PC-3 (cell line): ENCODE measurements around the gene AARS2. TPM values are rescaled to one million over a fixed set of nuclear protein-coding genes. Genes with fewer than 3 reads are reported as not detected.

Experiments used
- ATAC-seq: fragments of 200-7000 bp; cut with Tn5 transposase; 2 replicates; pipeline ENCODE4 v1.9.1; 2020; ENCODE audit warnings: mild to moderate bottlenecking, moderate library complexity
- BruUV-seq: library from RNA; stranded (reverse); fragments of 400-500 nt; replicated peaks from 2 replicates; lab custom pipeline; 2021; lab: Mats Ljungman, UMichigan
- CTCF ChIA-PET: fragments of 300-600 bp; sonication (Branson Sonifier 250); formaldehyde crosslinking; loops from one replicate; lab custom pipeline; 2022; ENCODE audit warnings: antibody characterized with exemption; lab: Charles Lee
- POLR2A ChIA-PET: fragments of 300-600 bp; sonication (Branson Sonifier 250); formaldehyde crosslinking; loops from one replicate; lab custom pipeline; 2022; ENCODE audit warnings: antibody characterized with exemption; ENCODE audit not compliant: unreplicated experiment; lab: Charles Lee
- DNase-seq: peaks from one replicate; pipeline ENCODE4 v3.0.0-alpha.2; 2015
- H2AFZ ChIP-seq: fragments of 300-600 bp; sonication (generic); 2 replicates; pipeline ENCODE4 v1.6.0; 2016; ENCODE audit warnings: antibody characterized with exemption, low read length
- H3F3A ChIP-seq: fragments of 300-600 bp; sonication (generic); one replicate; pipeline ENCODE4 v1.6.0; 2017; ENCODE audit warnings: antibody characterized with exemption, low read length, control low read depth, mild to moderate bottlenecking; ENCODE audit not compliant: unreplicated experiment
- H3K27ac ChIP-seq: fragments of 300-600 bp; sonication (generic); 2 replicates; pipeline ENCODE4 v1.5.1; 2016; ENCODE audit warnings: mild to moderate bottlenecking, low read length
- H3K27me3 ChIP-seq: fragments of 300-600 bp; sonication (generic); 2 replicates; pipeline ENCODE4 v1.6.1; 2016; ENCODE audit warnings: low read length, mixed read lengths
- H3K36me3 ChIP-seq: fragments of 300-600 bp; sonication (generic); 2 replicates; pipeline ENCODE4 v1.6.1; 2016; ENCODE audit warnings: low read depth, mixed run types, low read length, mixed read lengths
- H3K4me1 ChIP-seq: fragments of 300-600 bp; sonication (generic); 2 replicates; pipeline ENCODE4 v1.5.1; 2016; ENCODE audit warnings: low read length; ENCODE audit not compliant: insufficient read depth
- H3K4me2 ChIP-seq: fragments of 300-600 bp; sonication (generic); 2 replicates; pipeline ENCODE4 v1.6.0; 2016; ENCODE audit warnings: low read length
- H3K4me3 ChIP-seq: fragments of 300-600 bp; sonication (generic); 2 replicates; pipeline ENCODE4 v1.5.1; 2016; ENCODE audit warnings: mild to moderate bottlenecking, low read length, mixed read lengths
- H3K79me2 ChIP-seq: fragments of 300-600 bp; sonication (generic); 2 replicates; pipeline ENCODE4 v1.6.1; 2017; ENCODE audit warnings: low read length, mixed read lengths
- H3K9ac ChIP-seq: fragments of 300-600 bp; sonication (generic); 2 replicates; pipeline ENCODE4 v1.6.0; 2016; ENCODE audit warnings: mild to moderate bottlenecking, low read length
- H3K9me2 ChIP-seq: fragments of 300-600 bp; sonication (generic); replicated peaks from 2 replicates; pipeline ENCODE4 v1.6.1; 2016; ENCODE audit warnings: mixed run types, low read length, mixed read lengths
- H3K9me3 ChIP-seq: fragments of 300-600 bp; sonication (generic); 2 replicates; pipeline ENCODE4 v1.6.1; 2016; ENCODE audit warnings: low read length, mixed read lengths
- H4K20me1 ChIP-seq: fragments of 300-600 bp; sonication (generic); 2 replicates; pipeline ENCODE4 v1.6.1; 2016; ENCODE audit warnings: low read length, mixed read lengths
- CTCF ChIP-seq: fragments of 300-600 bp; sonication (generic); conservative IDR thresholded peaks from 2 replicates; pipeline ENCODE4 v1.5.1; 2017; ENCODE audit warnings: antibody characterized with exemption, low read depth, mild to moderate bottlenecking, low read length
- EZH2 ChIP-seq: fragments of 300-600 bp; sonication (generic); IDR thresholded peaks from one replicate; pipeline ENCODE4 v1.6.1; 2017; ENCODE audit warnings: antibody characterized with exemption, mild to moderate bottlenecking, low read length; ENCODE audit not compliant: unreplicated experiment
- EZH2phosphoT487 ChIP-seq: fragments of 300-600 bp; sonication (generic); IDR thresholded peaks from 2 replicates; pipeline ENCODE4 v1.6.1; 2018; ENCODE audit warnings: mild to moderate bottlenecking, antibody characterized with exemption, low read length, borderline replicate concordance
- intact Hi-C: fragments of 100-400 bp; cut with micrococcal nuclease; formaldehyde crosslinking; loops from 2 replicates; pipeline ENCODE4 v1.9.0; 2023
- total RNA-seq: library from RNA; depleted of rRNA; stranded (reverse); fragments of >200 nt; gene quantifications from 2 replicates; pipeline ENCODE4 v1.2.3, GENCODE V29; 2014

AARS2 gene
- total RNA-seq, 1 experiment from 2014 or later: 26.2 TPM

DNA sequence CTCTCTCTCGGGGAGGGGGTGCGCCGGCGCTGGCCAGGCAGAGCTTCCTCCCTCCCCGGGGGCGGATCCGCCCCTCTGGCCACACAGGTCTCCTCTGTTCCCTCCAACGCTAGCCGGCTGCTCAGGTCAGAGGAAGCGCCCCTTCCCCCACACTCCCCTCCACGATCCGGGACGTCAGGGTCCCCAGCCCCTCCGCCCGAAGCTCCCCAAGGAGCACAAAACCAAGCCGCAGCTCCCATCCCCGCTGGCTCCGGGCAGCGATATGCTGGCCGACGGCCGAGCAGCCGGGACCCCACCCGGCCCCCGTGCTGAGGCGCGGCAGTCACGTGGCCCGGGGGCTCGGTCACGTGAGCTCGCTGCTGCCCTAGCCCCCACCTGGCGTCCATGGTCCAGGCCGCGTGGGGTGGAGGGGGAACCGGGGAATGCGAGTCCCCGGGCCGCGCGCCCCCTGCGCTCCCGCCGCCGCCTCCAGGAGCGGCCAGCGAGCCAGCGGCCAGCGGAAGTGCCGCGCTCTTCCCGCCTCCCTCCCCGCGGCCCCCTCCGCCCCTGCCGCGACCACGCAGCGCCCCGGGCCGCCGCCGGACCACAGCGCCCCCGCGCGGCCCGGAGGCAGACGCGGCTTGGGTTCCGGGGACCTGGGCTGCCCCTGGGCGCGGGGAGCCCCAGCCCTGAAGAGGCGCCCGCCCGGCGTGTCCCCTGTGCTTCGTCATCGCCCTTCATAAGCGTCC, 56.0 kb downstream of the AARS2 start, which contains the start of gene SLC35B2:
TSS of gene SLC35B2 (minus strand) at position 504 of the 728 bp plus-strand sequence. CDS start at position 386, 118 bp downstream.
- CTCF ChIA-PET: interaction anchor here (0.6 to 1.7 kb wide), 6 partner anchors 10 to 116 kb away, joined by 3 to 15 read pairs (median 6); partner anchors contain the start of gene HSP90AB1
- Histone ChIP-seq H3K9me2 (no peaks in the 10 kb centered on the region), H3K4me3 (peak within 1 kb of the TSS; percentile 81), H3K9me3 (no peaks in the 10 kb centered on the region), H4K20me1 (peaks cover 37% of the 10 kb centered on the region), H3K9ac (peak within 1 kb of the TSS; percentile 91), H3K27ac (peak within 1 kb of the TSS; percentile 71), H3K79me2 (peaks cover 23% of the 10 kb centered on the region), H3K36me3 (peaks cover 24% of the 10 kb centered on the region), H3K27me3 (no peaks in the 10 kb centered on the region), H3F3A (peaks cover 27% of the 10 kb centered on the region), H3K4me2 (peak within 1 kb of the TSS; percentile 100), H3K4me1 (peaks cover 17% of the 10 kb centered on the region), H2AFZ (peak within 1 kb of the TSS; percentile 73)
- no TSS peak for BruUV-seq
- TF ChIP-seq EZH2phosphoT487: no peak
- peak; percentile 62 for TF ChIP-seq CTCF
- no peak for TF ChIP-seq EZH2
- DNase-seq: peak; percentile 72
- ATAC-seq: peak; percentile 63
- POLR2A ChIA-PET: interaction anchor here (0.6 to 1.3 kb wide), 4 partner anchors 10 to 145 kb away, joined by 4 to 10 read pairs (median 5); partner anchors contain the start of gene HSP90AB1
- intact Hi-C loops: loop anchor here (1.0 kb wide), 1 partner anchor 85 kb away; no protein-coding TSS in a partner anchor

- H3F3A ChIP-seq: peaks cover 29% of the 10 kb centered on the region
- no peaks in the 10 kb centered on the region for H3K9me3 ChIP-seq
- H3K27ac ChIP-seq: peak overlapping the region; percentile 71
- H2AFZ ChIP-seq: peak overlapping the region; percentile 73
- H3K4me1 ChIP-seq: peaks cover 19% of the 10 kb centered on the region
- no peaks in the 10 kb centered on the region for H3K9me2 ChIP-seq
- H3K9ac ChIP-seq: peak overlapping the region; percentile 91
- H3K27me3 ChIP-seq: no peaks in the 10 kb centered on the region
- ChIA-PET POLR2A (interaction anchor here (0.6 to 1.3 kb wide), 4 partner anchors 9 to 144 kb away, joined by 4 to 10 read pairs (median 5); partner anchors contain the start of gene HSP90AB1), CTCF (interaction anchor here (0.6 to 1.7 kb wide), 6 partner anchors 10 to 117 kb away, joined by 3 to 15 read pairs (median 6); partner anchors contain the start of gene HSP90AB1)
- H3K79me2 ChIP-seq: peaks cover 27% of the 10 kb centered on the region
- H3K4me3 ChIP-seq: peak overlapping the region; percentile 81
- no peak for ATAC-seq
- TF ChIP-seq EZH2phosphoT487 (no peak), EZH2 (no peak), CTCF (no peak)
- no TSS peak for BruUV-seq
- H3K36me3 ChIP-seq: peaks cover 29% of the 10 kb centered on the region
- DNase-seq: no peak
- intact Hi-C loops: loop anchor here (1.0 kb wide), 1 partner anchor 84 kb away; no protein-coding TSS in a partner anchor
- H4K20me1 ChIP-seq: peaks cover 41% of the 10 kb centered on the region
- peak overlapping the region; percentile 100 for H3K4me2 ChIP-seq
Measured at GRCh38 chr6:44256775-44257024, 56.4 kb downstream of the AARS2 start.
